Activated naive CD4-positive, alpha-beta T cell treated with anti-CD3 and anti-CD28 coated beads for 36 hours (primary cell): ENCODE results near the gene ZNF91. TPM values are rescaled to one million over a fixed set of nuclear protein-coding genes. Genes with fewer than 3 reads are reported as not detected.
"Not testable (repeated sequence)": the region's sequence is repeated elsewhere in the genome, so short reads cannot be mapped to it uniquely, and the experiment has no call there.

Experiments used
- CTCF ChIA-PET: fragments of 350-600 bp; sonication (Branson Sonifier 250); formaldehyde crosslinking; loops from one replicate; lab custom pipeline; 2021; ENCODE audit warnings: antibody characterized with exemption; lab: Charles Lee
- DNase-seq: peaks from one replicate; pipeline ENCODE4 v3.0.0-alpha.2; 2020
- H3K27ac Mint-ChIP-seq: one replicate; pipeline ENCODE4 v1.8.0; 2021; ENCODE audit warnings: mild to moderate bottlenecking, mixed read lengths
- H3K27me3 Mint-ChIP-seq: one replicate; pipeline ENCODE4 v1.8.0; 2021; ENCODE audit warnings: low read depth, mixed read lengths
- H3K36me3 Mint-ChIP-seq: one replicate; pipeline ENCODE4 v1.8.0; 2021; ENCODE audit warnings: low read depth, mixed read lengths
- H3K4me1 Mint-ChIP-seq: one replicate; pipeline ENCODE4 v1.8.0; 2021; ENCODE audit warnings: low read depth, mixed read lengths
- H3K4me3 Mint-ChIP-seq: one replicate; pipeline ENCODE4 v1.8.0; 2021; ENCODE audit warnings: mild to moderate bottlenecking, moderate library complexity, mixed read lengths
- H3K9me3 Mint-ChIP-seq: one replicate; pipeline ENCODE4 v1.8.0; 2021; ENCODE audit warnings: mixed read lengths
- intact Hi-C: fragments of 100-400 bp; cut with micrococcal nuclease; formaldehyde crosslinking; loops from one replicate; pipeline ENCODE4 v1.15.1; 2023
- total RNA-seq, 2 experiments: library from RNA; stranded (reverse); gene quantifications; one replicate each; pipeline ENCODE4 v1.2.3, GENCODE V29; 2021

The ZNF91 gene
- total RNA-seq, 2 experiments from 2014 or later, result 33.7 to 36.3 TPM

- H3K9me3 Mint-ChIP-seq, result peaks cover 9% of the 10 kb centered on the region
- H3K27ac Mint-ChIP-seq, result no peak overlapping the region
- H3K27me3 Mint-ChIP-seq, result no peaks in the 10 kb centered on the region
- no peak for DNase-seq
- intact Hi-C loops, result no loop called here
- no peaks in the 10 kb centered on the region for H3K36me3 Mint-ChIP-seq
- no peaks in the 10 kb centered on the region for H3K4me1 Mint-ChIP-seq
- no peak overlapping the region for H3K4me3 Mint-ChIP-seq
- CTCF ChIA-PET, result no interaction called here
Observed at GRCh38 chr19:23313196-23313595, 82.1 kb downstream of the ZNF91 start.

DNA sequence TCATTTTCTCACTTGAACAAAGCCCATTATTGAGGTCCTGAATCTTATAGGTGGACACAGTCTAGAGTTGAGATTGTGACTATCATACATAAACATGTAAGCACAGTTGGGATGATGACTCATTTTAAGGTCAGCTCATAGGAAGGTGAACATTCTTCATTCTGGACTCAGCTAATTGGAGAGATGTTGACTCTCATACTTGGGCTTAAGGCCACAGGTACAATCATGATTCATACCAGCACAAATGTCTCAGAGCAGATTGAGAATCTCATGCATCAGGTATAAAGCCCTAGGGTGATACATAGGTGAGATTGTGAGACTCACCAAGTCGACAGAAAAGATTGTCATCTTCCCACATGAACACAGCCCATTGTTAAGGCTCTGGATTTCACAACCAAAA, 82.8 kb downstream of the ZNF91 start:
- peaks cover 4% of the 10 kb centered on the region for H3K9me3 Mint-ChIP-seq
- no peaks in the 10 kb centered on the region for H3K27me3 Mint-ChIP-seq
- intact Hi-C loops, result no loop called here
- no peak overlapping the region for H3K27ac Mint-ChIP-seq
- no peaks in the 10 kb centered on the region for H3K36me3 Mint-ChIP-seq
- no peak for DNase-seq
- no peak overlapping the region for H3K4me3 Mint-ChIP-seq
- CTCF ChIA-PET, result no interaction called here
- no peaks in the 10 kb centered on the region for H3K4me1 Mint-ChIP-seq

GRCh38 chr19:23311551-23311950, 83.7 kb downstream of the ZNF91 start:
- Mint-ChIP-seq H3K27me3 (no peaks in the 10 kb centered on the region), H3K4me1 (no peaks in the 10 kb centered on the region), H3K9me3 (no peaks in the 10 kb centered on the region), H3K4me3 (no peak overlapping the region), H3K27ac (no peak overlapping the region), H3K36me3 (no peaks in the 10 kb centered on the region)
- no peak for DNase-seq
- CTCF ChIA-PET, result no interaction called here
- intact Hi-C loops, result no loop called here

DNA sequence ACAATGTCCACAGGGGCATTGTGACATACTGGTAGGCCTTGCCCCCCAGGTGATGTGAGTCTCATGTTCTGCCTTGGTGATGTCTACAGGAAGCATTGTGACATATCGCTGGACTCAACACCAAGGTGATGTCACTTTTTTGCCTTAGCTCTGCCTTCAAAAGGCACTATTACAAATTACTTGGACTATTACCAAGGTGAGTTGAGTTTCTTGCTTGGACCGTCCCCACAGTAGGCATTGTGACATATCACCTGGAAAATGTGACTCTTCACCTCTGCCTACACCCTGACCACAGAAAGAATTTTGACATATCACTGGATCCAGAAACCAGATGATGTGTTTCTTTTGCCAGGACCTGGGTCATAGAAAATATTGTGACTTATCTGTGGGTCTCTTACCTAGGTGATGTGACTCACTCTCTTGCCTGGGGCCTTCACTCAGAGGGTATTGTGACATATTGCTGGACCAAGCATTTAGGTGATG, 84.5 kb downstream of the ZNF91 start:
- no peak overlapping the region for H3K4me3 Mint-ChIP-seq
- no peak overlapping the region for H3K27ac Mint-ChIP-seq
- no peaks in the 10 kb centered on the region for H3K36me3 Mint-ChIP-seq
- no peaks in the 10 kb centered on the region for H3K4me1 Mint-ChIP-seq
- CTCF ChIA-PET, result no interaction called here
- no peak for DNase-seq
- H3K27me3 Mint-ChIP-seq, result no peaks in the 10 kb centered on the region
- H3K9me3 Mint-ChIP-seq, result no peaks in the 10 kb centered on the region
- intact Hi-C loops, result no loop called here

- H3K4me3 Mint-ChIP-seq, result no peak overlapping the region
- CTCF ChIA-PET, result no interaction called here
- intact Hi-C loops, result no loop called here
Observed at GRCh38 chr19:23309926-23310325, 85.3 kb downstream of the ZNF91 start.

GRCh38 chr19:23305555-23305954, 89.7 kb downstream of the ZNF91 start:
- H3K9me3 Mint-ChIP-seq, result peaks cover 9% of the 10 kb centered on the region
- DNase-seq, result no peak
- no peaks in the 10 kb centered on the region for H3K4me1 Mint-ChIP-seq
- peaks cover 8% of the 10 kb centered on the region for H3K36me3 Mint-ChIP-seq
- CTCF ChIA-PET, result interaction anchor here (0.7 kb wide), 1 partner anchor 188 kb away, joined by 4 read pairs; no protein-coding TSS in a partner anchor
- peaks cover 5% of the 10 kb centered on the region for H3K27me3 Mint-ChIP-seq
- no peak overlapping the region for H3K27ac Mint-ChIP-seq
- no peak overlapping the region for H3K4me3 Mint-ChIP-seq
- intact Hi-C loops, result no loop called here

More at GRCh38 chr19:23309926-23310325, 85.3 kb downstream of the ZNF91 start:
- Mint-ChIP-seq H3K27me3 (no peaks in the 10 kb centered on the region), H3K36me3 (no peaks in the 10 kb centered on the region), H3K9me3 (no peaks in the 10 kb centered on the region), H3K27ac (no peak overlapping the region), H3K4me1 (no peaks in the 10 kb centered on the region)
- no peak for DNase-seq

GRCh38 chr19:23304238-23304637, 91.0 kb downstream of the ZNF91 start:
- peaks cover 20% of the 10 kb centered on the region for H3K9me3 Mint-ChIP-seq
- CTCF ChIA-PET, result interaction anchor here (0.6 kb wide), 1 partner anchor 69 kb away, joined by 3 read pairs; no protein-coding TSS in a partner anchor
- DNase-seq, result no peak
- peaks cover 12% of the 10 kb centered on the region for H3K36me3 Mint-ChIP-seq
- no peak overlapping the region for H3K27ac Mint-ChIP-seq
- H3K27me3 Mint-ChIP-seq, result peaks cover 5% of the 10 kb centered on the region
- H3K4me1 Mint-ChIP-seq, result no peaks in the 10 kb centered on the region
- intact Hi-C loops, result no loop called here
- H3K4me3 Mint-ChIP-seq, result no peak overlapping the region

DNA sequence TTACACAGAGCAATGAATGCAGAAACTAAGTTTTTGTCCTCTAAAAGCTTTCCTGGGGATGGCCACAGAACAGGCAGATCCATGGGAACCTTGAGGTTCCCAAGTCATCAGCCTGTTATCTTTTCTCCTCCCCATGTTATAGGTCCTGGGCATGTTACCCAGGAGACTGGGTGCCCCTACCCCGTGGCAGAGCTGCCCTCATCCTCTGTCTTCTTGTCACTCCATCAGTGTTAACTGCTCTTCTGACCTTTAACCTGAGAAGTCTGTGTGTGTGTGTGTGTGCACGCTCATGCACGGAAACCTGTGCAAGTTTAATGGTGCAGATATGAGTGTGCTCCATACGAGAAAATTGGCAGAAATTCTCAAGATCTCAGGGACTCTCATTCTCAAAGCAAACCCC, 101.1 kb downstream of the ZNF91 start:
- peaks cover 2% of the 10 kb centered on the region for H3K36me3 Mint-ChIP-seq
- no peak for DNase-seq
- no peak overlapping the region for H3K27ac Mint-ChIP-seq
- H3K27me3 Mint-ChIP-seq, result no peaks in the 10 kb centered on the region
- intact Hi-C loops, result no loop called here
- H3K4me1 Mint-ChIP-seq, result no peaks in the 10 kb centered on the region
- CTCF ChIA-PET, result interaction anchor here (1.6 kb wide), 1 partner anchor 11 kb away, joined by 4 read pairs; no protein-coding TSS in a partner anchor
- peaks cover 7% of the 10 kb centered on the region for H3K9me3 Mint-ChIP-seq
- no peak overlapping the region for H3K4me3 Mint-ChIP-seq

DNA sequence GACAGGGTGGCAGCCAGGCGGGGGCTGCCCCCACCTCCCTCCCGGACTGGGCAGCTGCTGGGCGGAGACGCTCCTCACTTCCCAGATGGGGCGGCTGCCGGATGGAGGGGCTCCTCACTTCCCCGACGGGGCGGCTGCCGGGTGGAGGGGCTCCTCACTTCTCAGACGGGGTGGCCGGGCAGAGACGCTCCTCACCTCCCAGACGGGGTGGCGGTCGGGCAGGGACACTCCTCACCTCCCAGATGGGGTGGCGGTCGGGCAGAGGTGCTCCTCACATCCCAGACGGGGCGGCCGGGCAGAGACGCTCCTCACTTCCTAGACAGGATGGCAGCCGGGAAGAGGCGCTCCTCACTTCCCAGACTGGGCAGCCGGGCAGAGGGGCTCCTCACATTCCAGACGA, 105.3 kb downstream of the ZNF91 start:
- H3K36me3 Mint-ChIP-seq, H3K9me3 Mint-ChIP-seq, CTCF ChIA-PET, H3K4me1 Mint-ChIP-seq, H3K27ac Mint-ChIP-seq, DNase-seq, H3K27me3 Mint-ChIP-seq, H3K4me3 Mint-ChIP-seq, intact Hi-C loops: not testable (repeated sequence)

Other genes starting within 250 kb of the ZNF91 start
- gene ZNF724, start 145.1 kb downstream of the ZNF91 start, total RNA-seq, result 10 to 100 TPM; 12.9 to 13.3 TPM